Measurements from ENCODE around the gene TM9SF1.

- TF ChIP-seq POLR2A (IDR thresholded peaks at IDR 0.05) (peak in 1 of 3 donors; percentile 69), CTCF (IDR thresholded peaks at IDR 0.05 in 8 of 11, conservative IDR thresholded peaks at IDR 0.05 in 3 of 11) (peak; percentile 92 to 100 (median 98)), POLR2AphosphoS5 (IDR thresholded peaks at IDR 0.05) (peak; percentile 91 to 97 (median 94))
Observed at GRCh38 chr14:24160850-24161804, 34.1 kb downstream of the TM9SF1 start, which contains the start of gene IRF9.
